H9 (cell line): Measurements from ENCODE around the gene SLC35B4. TPM values are rescaled to one million over a fixed set of nuclear protein-coding genes. Genes with fewer than 3 reads are reported as not detected.

ENCODE experiments used
- DNase-seq: peaks from one replicate; pipeline ENCODE4 v3.0.0-alpha.2; 2017
- H2AFZ ChIP-seq: one replicate; pipeline ENCODE4 v1.6.1; 2013; ENCODE audit warnings: mild to moderate bottlenecking, low read length, control low read depth, moderate library complexity
- H2AK5ac ChIP-seq: 2 replicates; pipeline ENCODE4 v1.6.1; 2013; ENCODE audit warnings: low read length, control low read depth, mixed read lengths; ENCODE audit not compliant: insufficient read length
- H2BK120ac ChIP-seq: one replicate; pipeline ENCODE4 v1.6.1; 2013; ENCODE audit warnings: low read depth, mild to moderate bottlenecking, low read length, control low read depth, inconsistent platforms; ENCODE audit not compliant: poor library complexity, severe bottlenecking
- H2BK12ac ChIP-seq: 2 replicates; pipeline ENCODE4 v1.6.1; 2013; ENCODE audit warnings: low read length, control low read depth, mixed read lengths, low read depth; ENCODE audit not compliant: insufficient read length
- H2BK15ac ChIP-seq: 2 replicates; pipeline ENCODE4 v1.6.1; 2013; ENCODE audit warnings: low read depth, low read length, control low read depth
- H2BK20ac ChIP-seq: one replicate; pipeline ENCODE4 v1.6.1; 2013; ENCODE audit warnings: low read depth, mild to moderate bottlenecking, low read length, control low read depth, inconsistent platforms; ENCODE audit not compliant: poor library complexity, severe bottlenecking
- H2BK5ac ChIP-seq: 2 replicates; pipeline ENCODE4 v1.6.1; 2013; ENCODE audit warnings: low read length, control low read depth, mixed read lengths; ENCODE audit not compliant: insufficient read length
- H3K14ac ChIP-seq: 2 replicates; pipeline ENCODE4 v1.6.1; 2013; ENCODE audit warnings: low read length, control low read depth; ENCODE audit not compliant: insufficient read depth
- H3K18ac ChIP-seq: 2 replicates; pipeline ENCODE4 v1.6.1; 2013; ENCODE audit warnings: low read depth, mild to moderate bottlenecking, mixed read lengths, low read length, control low read depth; ENCODE audit not compliant: insufficient read length
- H3K23ac ChIP-seq: 2 replicates; pipeline ENCODE4 v1.6.1; 2013; ENCODE audit warnings: low read length, control low read depth, mixed read lengths, low read depth; ENCODE audit not compliant: insufficient read length
- H3K23me2 ChIP-seq: 2 replicates; pipeline ENCODE4 v1.6.1; 2013; ENCODE audit warnings: low read depth, mild to moderate bottlenecking, mixed read lengths, low read length, control low read depth; ENCODE audit not compliant: insufficient read length, poor library complexity, severe bottlenecking
- H3K27ac ChIP-seq: 2 replicates; pipeline ENCODE4 v1.5.1; 2013; ENCODE audit warnings: low read length, control low read depth, mixed read lengths, low read depth; ENCODE audit not compliant: insufficient read length
- H3K27me3 ChIP-seq: 2 replicates; pipeline ENCODE4 v1.6.1; 2013; ENCODE audit warnings: low read length, control low read depth, inconsistent platforms; ENCODE audit not compliant: insufficient read depth
- H3K4ac ChIP-seq: 2 replicates; pipeline ENCODE4 v1.6.1; 2013; ENCODE audit warnings: low read depth, mild to moderate bottlenecking, control low read depth, inconsistent platforms, low read length, moderate library complexity
- H3K4me1 ChIP-seq: 2 replicates; pipeline ENCODE4 v1.6.1; 2013; ENCODE audit warnings: low read length, control low read depth, inconsistent platforms; ENCODE audit not compliant: insufficient read depth
- H3K4me2 ChIP-seq: 2 replicates; pipeline ENCODE4 v1.6.1; 2013; ENCODE audit warnings: low read length, control low read depth, mixed read lengths; ENCODE audit not compliant: insufficient read length, insufficient read depth
- H3K56ac ChIP-seq: 2 replicates; pipeline ENCODE4 v1.6.1; 2013; ENCODE audit warnings: low read depth, mild to moderate bottlenecking, mixed read lengths, low read length, control low read depth; ENCODE audit not compliant: insufficient read length
- H3K79me1 ChIP-seq: 2 replicates; pipeline ENCODE4 v1.6.1; 2013; ENCODE audit warnings: low read depth, mild to moderate bottlenecking, moderate library complexity, low read length, control low read depth, inconsistent platforms; ENCODE audit not compliant: insufficient read depth, poor library complexity, severe bottlenecking
- H3K79me2 ChIP-seq: 2 replicates; pipeline ENCODE4 v1.6.1; 2013; ENCODE audit warnings: low read length, control low read depth, inconsistent platforms; ENCODE audit not compliant: insufficient read depth
- H3K9ac ChIP-seq: 2 replicates; pipeline ENCODE4 v1.6.1; 2013; ENCODE audit warnings: low read length, control low read depth, mixed read lengths; ENCODE audit not compliant: insufficient read length; ENCODE audit errors: extremely low read depth
- H3K9me3 ChIP-seq: one replicate; pipeline ENCODE4 v1.6.1; 2013; ENCODE audit warnings: low read depth, low read length, inconsistent platforms; ENCODE audit not compliant: control insufficient read depth
- H3T11ph ChIP-seq: one replicate; pipeline ENCODE4 v1.6.1; 2013; ENCODE audit warnings: mild to moderate bottlenecking, low read length, control low read depth, inconsistent platforms
- H4K20me1 ChIP-seq: one replicate; pipeline ENCODE4 v1.6.1; 2013; ENCODE audit not compliant: control insufficient read depth, insufficient read length, insufficient read depth
- H4K5ac ChIP-seq: 2 replicates; pipeline ENCODE4 v1.6.1; 2013; ENCODE audit warnings: low read depth, mild to moderate bottlenecking, mixed read lengths, low read length, control low read depth; ENCODE audit not compliant: insufficient read length
- H4K8ac ChIP-seq: replicated peaks from 2 replicates; pipeline ENCODE4 v1.6.1; 2013; ENCODE audit warnings: low read length, control low read depth, mixed read lengths, low read depth; ENCODE audit not compliant: insufficient read length
- H4K91ac ChIP-seq: 2 replicates; pipeline ENCODE4 v1.6.1; 2013; ENCODE audit warnings: low read depth, mild to moderate bottlenecking, moderate library complexity, mixed read lengths, low read length, control low read depth; ENCODE audit not compliant: insufficient read length
- H3K27ac Mint-ChIP-seq, 3 experiments: 2 replicates in 2 of 3; 3 replicates in 1 of 3; pipeline ENCODE4 v1.8.0; 2020 to 2021; ENCODE audit warnings: mixed read lengths in 3 of 3, mild to moderate bottlenecking in 1 of 3, moderate library complexity in 1 of 3
- H3K27me3 Mint-ChIP-seq: 2 replicates; pipeline ENCODE4 v1.8.0; 2021; ENCODE audit warnings: low read depth, mild to moderate bottlenecking, moderate library complexity, mixed read lengths
- H3K36me3 Mint-ChIP-seq, 3 experiments: 2 replicates in 2 of 3; 3 replicates in 1 of 3; pipeline ENCODE4 v1.8.0; 2020 to 2021; ENCODE audit warnings: low read depth in 3 of 3, mixed read lengths in 3 of 3; ENCODE audit not compliant: insufficient read depth in 1 of 3
- H3K4me1 Mint-ChIP-seq, 2 experiments: 2 replicates each; pipeline ENCODE4 v1.8.0; 2020; ENCODE audit warnings: mixed read lengths in 2 of 2
- H3K4me3 Mint-ChIP-seq, 2 experiments: 2 replicates in 1 of 2; 3 replicates in 1 of 2; pipeline ENCODE4 v1.8.0; 2020 to 2021; ENCODE audit warnings: mild to moderate bottlenecking in 2 of 2, mixed read lengths in 2 of 2, moderate library complexity in 1 of 2
- H3K9me3 Mint-ChIP-seq, 2 experiments: 2 replicates in 1 of 2; 3 replicates in 1 of 2; pipeline ENCODE4 v1.8.0; 2020; ENCODE audit warnings: mild to moderate bottlenecking in 2 of 2, mixed read lengths in 2 of 2, moderate library complexity in 1 of 2
- WGBS: extraction: QIAGEN DNeasy Blood & Tissue Kit; methylation state at CpG from one replicate; pipeline ENCODE4 v1.1.7; 2013; ENCODE audit warnings: missing lambda C conversion rate, low lambda C conversion rate, mixed read lengths; ENCODE audit not compliant: insufficient read length; ENCODE audit errors: extremely low coverage; 5-methylcytosine and 5-hydroxymethylcytosine counted together
- total RNA-seq: library from RNA; stranded (reverse); gene quantifications from 2 replicates; pipeline ENCODE4 v1.2.1, GENCODE V29; 2021
- TF ChIP-seq, protein P1 (sequence below): fragments of 200-600 bp; sonication (generic); conservative IDR thresholded peaks from 3 replicates; pipeline ENCODE4 v1.8.0; 2021; ENCODE audit warnings: antibody characterized with exemption, mild to moderate bottlenecking

SLC35B4 gene
- total RNA-seq, 1 experiment from 2014 or later, result 33.4 TPM

DNA sequence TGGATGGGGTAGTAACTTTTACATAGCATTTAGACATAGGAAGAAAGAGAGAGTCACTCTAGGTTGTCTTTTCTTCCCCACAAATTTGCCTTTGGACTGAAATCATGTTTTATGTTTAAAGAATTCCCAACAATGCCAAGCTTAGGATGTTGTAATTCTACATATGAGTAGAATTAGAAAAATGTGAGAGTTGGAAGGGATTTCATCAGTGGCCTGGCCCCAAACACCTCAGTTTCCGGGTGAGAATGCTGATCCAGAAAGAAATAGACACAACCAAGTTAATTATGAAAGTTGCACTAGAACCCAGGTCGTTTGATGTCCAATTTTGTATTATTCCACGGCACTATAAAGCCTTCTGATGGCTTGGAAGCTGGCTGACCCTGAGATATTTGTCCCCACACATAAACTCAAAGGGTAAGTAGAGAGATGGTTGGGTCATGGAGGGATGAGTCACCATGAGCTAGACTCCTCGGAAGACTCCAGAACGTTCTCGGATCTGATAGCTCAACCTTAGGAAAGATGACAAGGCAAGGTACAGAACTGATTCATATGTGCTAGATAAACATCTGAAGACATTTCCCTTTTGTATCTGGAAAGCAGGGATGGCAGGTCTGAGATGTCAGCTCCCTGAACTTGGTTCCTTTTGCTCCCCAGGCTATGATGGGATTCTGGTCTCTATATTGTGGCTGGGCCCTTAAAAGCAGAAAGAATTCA lies 48.8 kb upstream of the SLC35B4 start:
- H3K4me1 ChIP-seq, result no peaks in the 10 kb centered on the region
- H3K79me2 ChIP-seq, result no peaks in the 10 kb centered on the region
- no peak overlapping the region for H2BK5ac ChIP-seq
- Mint-ChIP-seq H3K4me1 (no peaks in the 10 kb centered on the region), H3K27me3 (peaks cover 13% of the 10 kb centered on the region), H3K4me3 (no peak overlapping the region), H3K27ac (no peak overlapping the region), H3K9me3 (no peaks in the 10 kb centered on the region; a peak in 1 of 5 replicates), H3K36me3 (no peaks in the 10 kb centered on the region; a peak in 1 of 7 replicates)
- H2AFZ ChIP-seq, result no peak overlapping the region
- no peak overlapping the region for H2BK12ac ChIP-seq
- H2BK15ac ChIP-seq, result no peak overlapping the region
- no peak overlapping the region for H3T11ph ChIP-seq
- H3K18ac ChIP-seq, result no peak overlapping the region
- H3K9me3 ChIP-seq, result no peaks in the 10 kb centered on the region
- WGBS, result no CpG with 5 or more reads among the region's 6 CpGs
- TF ChIP-seq, protein P1, sequence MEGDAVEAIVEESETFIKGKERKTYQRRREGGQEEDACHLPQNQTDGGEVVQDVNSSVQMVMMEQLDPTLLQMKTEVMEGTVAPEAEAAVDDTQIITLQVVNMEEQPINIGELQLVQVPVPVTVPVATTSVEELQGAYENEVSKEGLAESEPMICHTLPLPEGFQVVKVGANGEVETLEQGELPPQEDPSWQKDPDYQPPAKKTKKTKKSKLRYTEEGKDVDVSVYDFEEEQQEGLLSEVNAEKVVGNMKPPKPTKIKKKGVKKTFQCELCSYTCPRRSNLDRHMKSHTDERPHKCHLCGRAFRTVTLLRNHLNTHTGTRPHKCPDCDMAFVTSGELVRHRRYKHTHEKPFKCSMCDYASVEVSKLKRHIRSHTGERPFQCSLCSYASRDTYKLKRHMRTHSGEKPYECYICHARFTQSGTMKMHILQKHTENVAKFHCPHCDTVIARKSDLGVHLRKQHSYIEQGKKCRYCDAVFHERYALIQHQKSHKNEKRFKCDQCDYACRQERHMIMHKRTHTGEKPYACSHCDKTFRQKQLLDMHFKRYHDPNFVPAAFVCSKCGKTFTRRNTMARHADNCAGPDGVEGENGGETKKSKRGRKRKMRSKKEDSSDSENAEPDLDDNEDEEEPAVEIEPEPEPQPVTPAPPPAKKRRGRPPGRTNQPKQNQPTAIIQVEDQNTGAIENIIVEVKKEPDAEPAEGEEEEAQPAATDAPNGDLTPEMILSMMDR, result no peak
- H3K4me2 ChIP-seq, result no peak overlapping the region
- no peak overlapping the region for H3K4ac ChIP-seq
- H3K14ac ChIP-seq, result no peak overlapping the region
- no peak overlapping the region for H4K8ac ChIP-seq
- H3K79me1 ChIP-seq, result no peaks in the 10 kb centered on the region
- no peaks in the 10 kb centered on the region for H3K23me2 ChIP-seq
- no peak overlapping the region for H2BK20ac ChIP-seq
- H3K23ac ChIP-seq, result no peak overlapping the region
- no peak overlapping the region for H3K27ac ChIP-seq
- H2BK120ac ChIP-seq, result no peak overlapping the region
- H3K56ac ChIP-seq, result no peak overlapping the region
- H4K91ac ChIP-seq, result no peak overlapping the region
- no peaks in the 10 kb centered on the region for H3K27me3 ChIP-seq
- H4K20me1 ChIP-seq, result no peaks in the 10 kb centered on the region
- no peak overlapping the region for H3K9ac ChIP-seq
- no peak overlapping the region for H2AK5ac ChIP-seq
- H4K5ac ChIP-seq, result no peak overlapping the region
- DNase-seq, result no peak
